HG03103 (cell line): ENCODE measurements around the gene MYCN.

Experiments used
- ATAC-seq: cut with Tn5 transposase; IDR thresholded peaks from one replicate; pipeline ENCODE4 v1.9.1; 2021; ENCODE audit warnings: low read depth; ENCODE audit not compliant: unreplicated experiment

The MYCN gene

GRCh38 chr2:15974565-15975260 is 34.4 kb downstream of the MYCN start:
- ATAC-seq = no peak

- ATAC-seq = no peak
Measured at GRCh38 chr2:15975261-15975600, 34.9 kb downstream of the MYCN start.

- no peak for ATAC-seq
Measured at GRCh38 chr2:15975676-15976075, 35.3 kb downstream of the MYCN start.

GRCh38 chr2:15976354-15976753 is 36.0 kb downstream of the MYCN start:
- ATAC-seq = no peak

- no peak for ATAC-seq
Measured at GRCh38 chr2:15979051-15979758, 38.9 kb downstream of the MYCN start.

- ATAC-seq = no peak
Measured at GRCh38 chr2:15979759-15980604, 39.6 kb downstream of the MYCN start.

GRCh38 chr2:15980605-15981098 is 40.3 kb downstream of the MYCN start:
- no peak for ATAC-seq

GRCh38 chr2:15981646-15982045 is 41.3 kb downstream of the MYCN start:
- ATAC-seq = no peak

- no peak for ATAC-seq
Measured at GRCh38 chr2:15982285-15983044, 42.1 kb downstream of the MYCN start.

- no peak for ATAC-seq
Measured at GRCh38 chr2:15983496-15983895, 43.1 kb downstream of the MYCN start.

GRCh38 chr2:15984368-15985255 is 44.3 kb downstream of the MYCN start:
- ATAC-seq = no peak

GRCh38 chr2:15985531-15985930 is 45.2 kb downstream of the MYCN start:
- ATAC-seq = no peak

GRCh38 chr2:15986068-15986560 is 45.8 kb downstream of the MYCN start:
- ATAC-seq = no peak

GRCh38 chr2:15986644-15987043 is 46.3 kb downstream of the MYCN start:
- ATAC-seq = no peak

- ATAC-seq = no peak
Measured at GRCh38 chr2:15988733-15989132, 48.4 kb downstream of the MYCN start.

GRCh38 chr2:15989559-15989958 is 49.2 kb downstream of the MYCN start:
- ATAC-seq = no peak

- ATAC-seq = no peak
Measured at GRCh38 chr2:15990151-15991101, 50.1 kb downstream of the MYCN start.

- ATAC-seq = no peak
Measured at GRCh38 chr2:15991231-15991630, 50.9 kb downstream of the MYCN start.
